Measurements from ENCODE around the gene IDUA.

Gene IDUA

GRCh38 chr4:963276-964225, 23.3 kb upstream of the IDUA start:
- H3K9ac ChIP-seq (ENCODE audit: low read length): no peak overlapping the region
- no peak overlapping the region for H3K4ac ChIP-seq (ENCODE audit: low read depth, low read length)
- no peak for DNase-seq
- H2AFZ ChIP-seq (ENCODE audit: insufficient read depth, low read length, poor library complexity): no peak overlapping the region
- no peak overlapping the region for H3K4me3 ChIP-seq (ENCODE audit: low read depth, low read length)
- H2BK120ac ChIP-seq (ENCODE audit: insufficient read depth, low read length, poor library complexity): no peak overlapping the region
- H3K4me2 ChIP-seq (ENCODE audit: low read length): no peak overlapping the region
- H3K23ac ChIP-seq (ENCODE audit: low read length): no peak overlapping the region
- H2AK5ac ChIP-seq (ENCODE audit: low read length): no peak overlapping the region
- no peaks in the 10 kb centered on the region for H3K79me1 ChIP-seq (ENCODE audit: low read length)
- no peak overlapping the region for H4K8ac ChIP-seq (ENCODE audit: low read depth, low read length)
- H3K27me3 ChIP-seq (ENCODE audit: insufficient read depth, low read length): peaks cover 11% of the 10 kb centered on the region
- no peak overlapping the region for H3K27ac ChIP-seq (ENCODE audit: low read depth, low read length)
- H3K9me3 ChIP-seq (ENCODE audit: insufficient read depth, low read depth, low read length): peaks cover 5% of the 10 kb centered on the region
- H4K12ac ChIP-seq (ENCODE audit: low read depth, low read length): no peak overlapping the region
- H4K91ac ChIP-seq (ENCODE audit: low read depth, low read length): no peak overlapping the region
- no peaks in the 10 kb centered on the region for H3K79me2 ChIP-seq (ENCODE audit: control insufficient read depth, insufficient read depth, low read length, poor library complexity)
- H2BK12ac ChIP-seq (ENCODE audit: low read length): no peak overlapping the region
- H3K36me3 ChIP-seq (ENCODE audit: control insufficient read depth in 1 of 2, insufficient read depth in 2 of 2, low read length in 2 of 2): peaks cover 15 to 26% of the 10 kb centered on the region in 2 experiments
- H3K4me1 ChIP-seq (ENCODE audit: control insufficient read depth in 1 of 2, insufficient read depth in 2 of 2, low read length in 2 of 2): peaks cover 0 to 3% of the 10 kb centered on the region in 2 experiments
- no CpG with 5 or more reads among the region's 39 CpGs for WGBS (ENCODE audit: extremely low coverage, insufficient coverage, insufficient read length)
- no peak overlapping the region for H2BK5ac ChIP-seq (ENCODE audit: low read depth, low read length, poor library complexity)
- H3K18ac ChIP-seq (ENCODE audit: low read length): no peak overlapping the region
- H3K14ac ChIP-seq (ENCODE audit: low read length): no peak overlapping the region

- Histone ChIP-seq H3K9me3 (ENCODE audit: insufficient read depth, low read depth, low read length) (peaks cover 6% of the 10 kb centered on the region), H3K14ac (ENCODE audit: low read length) (no peak overlapping the region), H3K23ac (ENCODE audit: low read length) (no peak overlapping the region), H2AFZ (ENCODE audit: insufficient read depth, low read length, poor library complexity) (no peak overlapping the region), H4K12ac (ENCODE audit: low read depth, low read length) (no peak overlapping the region), H4K8ac (ENCODE audit: low read depth, low read length) (no peak overlapping the region), H3K36me3 (ENCODE audit: control insufficient read depth in 1 of 2, insufficient read depth in 2 of 2, low read length in 2 of 2) (peaks cover 15 to 26% of the 10 kb centered on the region in 2 experiments), H2AK5ac (ENCODE audit: low read length) (no peak overlapping the region), H4K91ac (ENCODE audit: low read depth, low read length) (no peak overlapping the region), H3K79me2 (ENCODE audit: control insufficient read depth, insufficient read depth, low read length, poor library complexity) (no peaks in the 10 kb centered on the region), H3K27ac (ENCODE audit: low read depth, low read length) (no peak overlapping the region), H3K4ac (ENCODE audit: low read depth, low read length) (no peak overlapping the region), H3K4me3 (ENCODE audit: low read depth, low read length) (no peak overlapping the region), H3K27me3 (ENCODE audit: insufficient read depth, low read length) (peaks cover 18% of the 10 kb centered on the region), H3K9ac (ENCODE audit: low read length) (no peak overlapping the region), H2BK120ac (ENCODE audit: insufficient read depth, low read length, poor library complexity) (no peak overlapping the region), H3K79me1 (ENCODE audit: low read length) (no peaks in the 10 kb centered on the region), H3K4me2 (ENCODE audit: low read length) (no peak overlapping the region), H3K4me1 (ENCODE audit: control insufficient read depth in 1 of 2, insufficient read depth in 2 of 2, low read length in 2 of 2) (peaks cover 0 to 3% of the 10 kb centered on the region in 2 experiments), H3K18ac (ENCODE audit: low read length) (no peak overlapping the region), H2BK5ac (ENCODE audit: low read depth, low read length, poor library complexity) (no peak overlapping the region), H2BK12ac (ENCODE audit: low read length) (no peak overlapping the region)
- DNase-seq: no peak
- WGBS (ENCODE audit: extremely low coverage, insufficient coverage, insufficient read length): no CpG with 5 or more reads among the region's 23 CpGs
Measured at GRCh38 chr4:964346-965025, 22.4 kb upstream of the IDUA start.

GRCh38 chr4:965048-965765, 21.6 kb upstream of the IDUA start:
- peaks cover 6% of the 10 kb centered on the region for H3K9me3 ChIP-seq (ENCODE audit: insufficient read depth, low read depth, low read length)
- no peak overlapping the region for H3K4ac ChIP-seq (ENCODE audit: low read depth, low read length)
- H3K4me3 ChIP-seq (ENCODE audit: low read depth, low read length): no peak overlapping the region
- H4K8ac ChIP-seq (ENCODE audit: low read depth, low read length): no peak overlapping the region
- H2BK5ac ChIP-seq (ENCODE audit: low read depth, low read length, poor library complexity): no peak overlapping the region
- no peaks in the 10 kb centered on the region for H3K79me1 ChIP-seq (ENCODE audit: low read length)
- no peak overlapping the region for H3K23ac ChIP-seq (ENCODE audit: low read length)
- DNase-seq: no peak
- no peak overlapping the region for H4K12ac ChIP-seq (ENCODE audit: low read depth, low read length)
- no peak overlapping the region for H3K27ac ChIP-seq (ENCODE audit: low read depth, low read length)
- no peak overlapping the region for H2BK120ac ChIP-seq (ENCODE audit: insufficient read depth, low read length, poor library complexity)
- peaks cover 15 to 26% of the 10 kb centered on the region in 2 experiments for H3K36me3 ChIP-seq (ENCODE audit: control insufficient read depth in 1 of 2, insufficient read depth in 2 of 2, low read length in 2 of 2)
- no CpG with 5 or more reads among the region's 26 CpGs for WGBS (ENCODE audit: extremely low coverage, insufficient coverage, insufficient read length)
- no peak overlapping the region for H3K14ac ChIP-seq (ENCODE audit: low read length)
- no peak overlapping the region for H4K91ac ChIP-seq (ENCODE audit: low read depth, low read length)
- peaks cover 18% of the 10 kb centered on the region for H3K27me3 ChIP-seq (ENCODE audit: insufficient read depth, low read length)
- H3K4me2 ChIP-seq (ENCODE audit: low read length): no peak overlapping the region
- H3K9ac ChIP-seq (ENCODE audit: low read length): no peak overlapping the region
- no peak overlapping the region for H2AK5ac ChIP-seq (ENCODE audit: low read length)
- H2AFZ ChIP-seq (ENCODE audit: insufficient read depth, low read length, poor library complexity): no peak overlapping the region
- H3K79me2 ChIP-seq (ENCODE audit: control insufficient read depth, insufficient read depth, low read length, poor library complexity): no peaks in the 10 kb centered on the region
- H3K4me1 ChIP-seq (ENCODE audit: control insufficient read depth in 1 of 2, insufficient read depth in 2 of 2, low read length in 2 of 2): peaks cover 0 to 3% of the 10 kb centered on the region in 2 experiments
- H2BK12ac ChIP-seq (ENCODE audit: low read length): no peak overlapping the region
- H3K18ac ChIP-seq (ENCODE audit: low read length): no peak overlapping the region

GRCh38 chr4:965766-966134, 21.1 kb upstream of the IDUA start:
- no peak overlapping the region for H2AFZ ChIP-seq (ENCODE audit: insufficient read depth, low read length, poor library complexity)
- no peak overlapping the region for H2BK120ac ChIP-seq (ENCODE audit: insufficient read depth, low read length, poor library complexity)
- DNase-seq: no peak
- no peak overlapping the region for H3K4me3 ChIP-seq (ENCODE audit: low read depth, low read length)
- H3K79me2 ChIP-seq (ENCODE audit: control insufficient read depth, insufficient read depth, low read length, poor library complexity): no peaks in the 10 kb centered on the region
- peaks cover 15 to 23% of the 10 kb centered on the region in 2 experiments for H3K36me3 ChIP-seq (ENCODE audit: control insufficient read depth in 1 of 2, insufficient read depth in 2 of 2, low read length in 2 of 2)
- H4K91ac ChIP-seq (ENCODE audit: low read depth, low read length): no peak overlapping the region
- H3K4me1 ChIP-seq (ENCODE audit: control insufficient read depth in 1 of 2, insufficient read depth in 2 of 2, low read length in 2 of 2): peaks cover 0 to 3% of the 10 kb centered on the region in 2 experiments
- H3K23ac ChIP-seq (ENCODE audit: low read length): no peak overlapping the region
- no peak overlapping the region for H3K4me2 ChIP-seq (ENCODE audit: low read length)
- H3K79me1 ChIP-seq (ENCODE audit: low read length): no peaks in the 10 kb centered on the region
- H3K18ac ChIP-seq (ENCODE audit: low read length): no peak overlapping the region
- H3K27me3 ChIP-seq (ENCODE audit: insufficient read depth, low read length): peaks cover 18% of the 10 kb centered on the region
- H3K27ac ChIP-seq (ENCODE audit: low read depth, low read length): no peak overlapping the region
- H3K4ac ChIP-seq (ENCODE audit: low read depth, low read length): no peak overlapping the region
- H4K8ac ChIP-seq (ENCODE audit: low read depth, low read length): no peak overlapping the region
- no peak overlapping the region for H2AK5ac ChIP-seq (ENCODE audit: low read length)
- H2BK12ac ChIP-seq (ENCODE audit: low read length): no peak overlapping the region
- H2BK5ac ChIP-seq (ENCODE audit: low read depth, low read length, poor library complexity): no peak overlapping the region
- no CpG with 5 or more reads among the region's 21 CpGs for WGBS (ENCODE audit: extremely low coverage, insufficient coverage, insufficient read length)
- H4K12ac ChIP-seq (ENCODE audit: low read depth, low read length): no peak overlapping the region
- H3K14ac ChIP-seq (ENCODE audit: low read length): no peak overlapping the region
- H3K9me3 ChIP-seq (ENCODE audit: insufficient read depth, low read depth, low read length): peaks cover 6% of the 10 kb centered on the region
- H3K9ac ChIP-seq (ENCODE audit: low read length): no peak overlapping the region

Measured in trophoblast cell (in vitro differentiated cells and primary cell).